H9 (cell line): ENCODE measurements around the gene RBBP4. TPM values are rescaled to one million over a fixed set of nuclear protein-coding genes. Genes with fewer than 3 reads are reported as not detected.

Source experiments
- DNase-seq: peaks from one replicate; pipeline ENCODE4 v3.0.0-alpha.2; 2017
- H2AFZ ChIP-seq: one replicate; pipeline ENCODE4 v1.6.1; 2013; ENCODE audit warnings: mild to moderate bottlenecking, low read length, control low read depth, moderate library complexity
- H2AK5ac ChIP-seq: 2 replicates; pipeline ENCODE4 v1.6.1; 2013; ENCODE audit warnings: low read length, control low read depth, mixed read lengths; ENCODE audit not compliant: insufficient read length
- H2BK120ac ChIP-seq: one replicate; pipeline ENCODE4 v1.6.1; 2013; ENCODE audit warnings: low read depth, mild to moderate bottlenecking, low read length, control low read depth, inconsistent platforms; ENCODE audit not compliant: poor library complexity, severe bottlenecking
- H2BK12ac ChIP-seq: 2 replicates; pipeline ENCODE4 v1.6.1; 2013; ENCODE audit warnings: low read length, control low read depth, mixed read lengths, low read depth; ENCODE audit not compliant: insufficient read length
- H2BK15ac ChIP-seq: 2 replicates; pipeline ENCODE4 v1.6.1; 2013; ENCODE audit warnings: low read depth, low read length, control low read depth
- H2BK20ac ChIP-seq: one replicate; pipeline ENCODE4 v1.6.1; 2013; ENCODE audit warnings: low read depth, mild to moderate bottlenecking, low read length, control low read depth, inconsistent platforms; ENCODE audit not compliant: poor library complexity, severe bottlenecking
- H2BK5ac ChIP-seq: 2 replicates; pipeline ENCODE4 v1.6.1; 2013; ENCODE audit warnings: low read length, control low read depth, mixed read lengths; ENCODE audit not compliant: insufficient read length
- H3K14ac ChIP-seq: 2 replicates; pipeline ENCODE4 v1.6.1; 2013; ENCODE audit warnings: low read length, control low read depth; ENCODE audit not compliant: insufficient read depth
- H3K18ac ChIP-seq: 2 replicates; pipeline ENCODE4 v1.6.1; 2013; ENCODE audit warnings: low read depth, mild to moderate bottlenecking, mixed read lengths, low read length, control low read depth; ENCODE audit not compliant: insufficient read length
- H3K23ac ChIP-seq: 2 replicates; pipeline ENCODE4 v1.6.1; 2013; ENCODE audit warnings: low read length, control low read depth, mixed read lengths, low read depth; ENCODE audit not compliant: insufficient read length
- H3K23me2 ChIP-seq: 2 replicates; pipeline ENCODE4 v1.6.1; 2013; ENCODE audit warnings: low read depth, mild to moderate bottlenecking, mixed read lengths, low read length, control low read depth; ENCODE audit not compliant: insufficient read length, poor library complexity, severe bottlenecking
- H3K27ac ChIP-seq: 2 replicates; pipeline ENCODE4 v1.5.1; 2013; ENCODE audit warnings: low read length, control low read depth, mixed read lengths, low read depth; ENCODE audit not compliant: insufficient read length
- H3K27me3 ChIP-seq: 2 replicates; pipeline ENCODE4 v1.6.1; 2013; ENCODE audit warnings: low read length, control low read depth, inconsistent platforms; ENCODE audit not compliant: insufficient read depth
- H3K4ac ChIP-seq: 2 replicates; pipeline ENCODE4 v1.6.1; 2013; ENCODE audit warnings: low read depth, mild to moderate bottlenecking, control low read depth, inconsistent platforms, low read length, moderate library complexity
- H3K4me1 ChIP-seq: 2 replicates; pipeline ENCODE4 v1.6.1; 2013; ENCODE audit warnings: low read length, control low read depth, inconsistent platforms; ENCODE audit not compliant: insufficient read depth
- H3K4me2 ChIP-seq: 2 replicates; pipeline ENCODE4 v1.6.1; 2013; ENCODE audit warnings: low read length, control low read depth, mixed read lengths; ENCODE audit not compliant: insufficient read length, insufficient read depth
- H3K56ac ChIP-seq: 2 replicates; pipeline ENCODE4 v1.6.1; 2013; ENCODE audit warnings: low read depth, mild to moderate bottlenecking, mixed read lengths, low read length, control low read depth; ENCODE audit not compliant: insufficient read length
- H3K79me1 ChIP-seq: 2 replicates; pipeline ENCODE4 v1.6.1; 2013; ENCODE audit warnings: low read depth, mild to moderate bottlenecking, moderate library complexity, low read length, control low read depth, inconsistent platforms; ENCODE audit not compliant: insufficient read depth, poor library complexity, severe bottlenecking
- H3K79me2 ChIP-seq: 2 replicates; pipeline ENCODE4 v1.6.1; 2013; ENCODE audit warnings: low read length, control low read depth, inconsistent platforms; ENCODE audit not compliant: insufficient read depth
- H3K9ac ChIP-seq: 2 replicates; pipeline ENCODE4 v1.6.1; 2013; ENCODE audit warnings: low read length, control low read depth, mixed read lengths; ENCODE audit not compliant: insufficient read length; ENCODE audit errors: extremely low read depth
- H3K9me3 ChIP-seq: one replicate; pipeline ENCODE4 v1.6.1; 2013; ENCODE audit warnings: low read depth, low read length, inconsistent platforms; ENCODE audit not compliant: control insufficient read depth
- H3T11ph ChIP-seq: one replicate; pipeline ENCODE4 v1.6.1; 2013; ENCODE audit warnings: mild to moderate bottlenecking, low read length, control low read depth, inconsistent platforms
- H4K20me1 ChIP-seq: one replicate; pipeline ENCODE4 v1.6.1; 2013; ENCODE audit not compliant: control insufficient read depth, insufficient read length, insufficient read depth
- H4K5ac ChIP-seq: 2 replicates; pipeline ENCODE4 v1.6.1; 2013; ENCODE audit warnings: low read depth, mild to moderate bottlenecking, mixed read lengths, low read length, control low read depth; ENCODE audit not compliant: insufficient read length
- H4K8ac ChIP-seq: replicated peaks from 2 replicates; pipeline ENCODE4 v1.6.1; 2013; ENCODE audit warnings: low read length, control low read depth, mixed read lengths, low read depth; ENCODE audit not compliant: insufficient read length
- H4K91ac ChIP-seq: 2 replicates; pipeline ENCODE4 v1.6.1; 2013; ENCODE audit warnings: low read depth, mild to moderate bottlenecking, moderate library complexity, mixed read lengths, low read length, control low read depth; ENCODE audit not compliant: insufficient read length
- H3K27ac Mint-ChIP-seq, 3 experiments: 2 replicates in 2 of 3; 3 replicates in 1 of 3; pipeline ENCODE4 v1.8.0; 2020 to 2021; ENCODE audit warnings: mixed read lengths in 3 of 3, mild to moderate bottlenecking in 1 of 3, moderate library complexity in 1 of 3
- H3K27me3 Mint-ChIP-seq: 2 replicates; pipeline ENCODE4 v1.8.0; 2021; ENCODE audit warnings: low read depth, mild to moderate bottlenecking, moderate library complexity, mixed read lengths
- H3K36me3 Mint-ChIP-seq, 3 experiments: 2 replicates in 2 of 3; 3 replicates in 1 of 3; pipeline ENCODE4 v1.8.0; 2020 to 2021; ENCODE audit warnings: low read depth in 3 of 3, mixed read lengths in 3 of 3; ENCODE audit not compliant: insufficient read depth in 1 of 3
- H3K4me1 Mint-ChIP-seq, 2 experiments: 2 replicates each; pipeline ENCODE4 v1.8.0; 2020; ENCODE audit warnings: mixed read lengths in 2 of 2
- H3K4me3 Mint-ChIP-seq, 2 experiments: 2 replicates in 1 of 2; 3 replicates in 1 of 2; pipeline ENCODE4 v1.8.0; 2020 to 2021; ENCODE audit warnings: mild to moderate bottlenecking in 2 of 2, mixed read lengths in 2 of 2, moderate library complexity in 1 of 2
- H3K9me3 Mint-ChIP-seq, 2 experiments: 2 replicates in 1 of 2; 3 replicates in 1 of 2; pipeline ENCODE4 v1.8.0; 2020; ENCODE audit warnings: mild to moderate bottlenecking in 2 of 2, mixed read lengths in 2 of 2, moderate library complexity in 1 of 2
- CTCF ChIP-seq: fragments of 200-600 bp; sonication (generic); conservative IDR thresholded peaks from 3 replicates; pipeline ENCODE4 v1.8.0; 2021; ENCODE audit warnings: antibody characterized with exemption, mild to moderate bottlenecking
- WGBS: extraction: QIAGEN DNeasy Blood & Tissue Kit; methylation state at CpG from one replicate; pipeline ENCODE4 v1.1.7; 2013; ENCODE audit warnings: missing lambda C conversion rate, low lambda C conversion rate, mixed read lengths; ENCODE audit not compliant: insufficient read length; ENCODE audit errors: extremely low coverage; 5-methylcytosine and 5-hydroxymethylcytosine counted together
- total RNA-seq: library from RNA; stranded (reverse); gene quantifications from 2 replicates; pipeline ENCODE4 v1.2.1, GENCODE V29; 2021

Gene RBBP4
- total RNA-seq, 1 experiment from 2014 or later = 416 TPM

DNA sequence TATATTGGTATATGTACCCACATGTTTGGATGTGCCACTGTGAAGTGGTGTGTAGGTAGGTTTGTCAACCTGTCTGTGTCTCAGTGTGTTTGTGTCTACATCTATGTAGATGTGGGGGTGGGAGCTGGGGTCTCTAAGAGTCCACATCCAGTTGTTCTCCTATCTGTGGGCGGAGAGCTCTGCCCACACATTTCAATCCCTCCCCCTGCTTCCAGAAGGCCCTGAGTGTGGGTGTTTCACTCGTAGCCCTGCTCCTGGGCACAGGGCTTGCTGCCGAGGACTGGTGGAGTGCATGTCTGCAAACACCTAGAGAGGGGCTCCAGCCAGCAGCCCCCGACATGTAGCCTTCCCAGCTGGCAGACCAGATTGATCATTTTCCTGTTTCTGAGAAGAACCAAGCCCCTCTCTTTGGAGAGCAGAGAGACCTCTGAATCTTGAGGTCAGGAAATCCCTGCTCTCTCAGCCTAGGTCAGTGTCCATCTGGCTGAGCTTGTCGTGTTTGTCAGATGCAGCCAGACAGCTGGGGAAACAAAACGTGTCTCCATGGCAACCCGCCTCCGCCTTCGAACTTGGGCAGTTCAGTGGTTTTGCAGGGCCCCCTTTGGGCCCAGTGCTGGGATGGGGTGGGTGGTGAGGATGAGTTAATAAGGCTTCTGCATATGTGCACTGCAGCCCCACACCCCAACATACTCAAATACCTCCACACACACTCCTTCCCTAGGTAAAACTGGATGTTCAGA is 82.7 kb downstream of the RBBP4 start:
- Histone ChIP-seq H2BK12ac (no peak overlapping the region), H3K27me3 (no peaks in the 10 kb centered on the region), H3K23ac (no peak overlapping the region), H3K4ac (no peak overlapping the region), H3T11ph (no peak overlapping the region), H2BK120ac (no peak overlapping the region), H2BK20ac (no peak overlapping the region), H2AFZ (no peak overlapping the region), H3K9me3 (no peaks in the 10 kb centered on the region), H3K9ac (no peak overlapping the region), H4K5ac (no peak overlapping the region), H4K91ac (no peak overlapping the region), H3K4me2 (no peak overlapping the region), H4K20me1 (no peaks in the 10 kb centered on the region), H3K23me2 (no peaks in the 10 kb centered on the region), H3K79me2 (no peaks in the 10 kb centered on the region), H3K27ac (no peak overlapping the region), H3K14ac (no peak overlapping the region), H4K8ac (no peak overlapping the region), H3K18ac (no peak overlapping the region), H3K56ac (no peak overlapping the region), H2BK15ac (no peak overlapping the region), H3K79me1 (no peaks in the 10 kb centered on the region), H2BK5ac (no peak overlapping the region), H2AK5ac (no peak overlapping the region), H3K4me1 (no peaks in the 10 kb centered on the region; the same call in 1 of the 2 replicates)
- no peak for TF ChIP-seq CTCF
- peaks cover 39% of the 10 kb centered on the region for H3K27me3 Mint-ChIP-seq
- H3K27ac Mint-ChIP-seq = no peak overlapping the region
- WGBS = no CpG with 5 or more reads among the region's 9 CpGs
- H3K4me1 Mint-ChIP-seq = peaks cover 27 to 31% of the 10 kb centered on the region in 2 experiments
- no peak for DNase-seq
- H3K36me3 Mint-ChIP-seq = no peaks in the 10 kb centered on the region
- no peak overlapping the region for H3K4me3 Mint-ChIP-seq
- no peaks in the 10 kb centered on the region for H3K9me3 Mint-ChIP-seq

Other genes with a start within 250 kb of the RBBP4 start
- 1.6 and 1.9 TPM in 2 replicates for gene ZBTB8B, start 186.1 kb upstream of the RBBP4 start, total RNA-seq
- gene ZBTB8A, start 111.8 kb upstream of the RBBP4 start, total RNA-seq = 11.1 and 11.3 TPM in 2 replicates
- gene ZBTB8OS, start 658 bp upstream of the RBBP4 start, total RNA-seq = 59.4 and 64.2 TPM in 2 replicates
- gene SYNC, start 51.6 kb downstream of the RBBP4 start, total RNA-seq = 0.15 TPM in 2 replicates
- gene YARS1, start 166.2 kb downstream of the RBBP4 start, total RNA-seq = 185 and 194 TPM in 2 replicates
- 50.1 and 51.4 TPM in 2 replicates for gene S100PBP, start 166.4 kb downstream of the RBBP4 start, total RNA-seq
- gene FNDC5, start 219.7 kb downstream of the RBBP4 start, total RNA-seq = 4.5 and 5.9 TPM in 2 replicates
- 1.1 and 1.2 TPM in 2 replicates for gene HPCA, start 235.3 kb downstream of the RBBP4 start, total RNA-seq